HepG2 (cell line): ENCODE measurements around the gene USP10. TPM values are rescaled to one million over a fixed set of nuclear protein-coding genes. Genes with fewer than 3 reads are reported as not detected.
A peak's percentile ranks its signal among the peaks of the same experiment; 100 is the strongest.

Experiments used
- FOXA3 ChIP-seq: IDR thresholded peaks from 2 replicates; pipeline ENCODE4 v1.6.1; 2016; ENCODE audit warnings: missing genetic modification reagents, missing compliant biosample characterization
- FOXP1 ChIP-seq, 2 experiments: fragments of 450-650 bp in 1 of 2; IDR thresholded peaks; 2 replicates each; pipeline ENCODE4 v1.6.1; 2017 to 2018; ENCODE audit warnings: antibody characterized with exemption in 1 of 2
- GABPB1 ChIP-seq: IDR thresholded peaks from 2 replicates; pipeline ENCODE4 v1.6.1; 2016; ENCODE audit warnings: mild to moderate bottlenecking, missing genetic modification reagents, moderate library complexity, missing compliant biosample characterization
- HOXD1 ChIP-seq: sonication (generic); formaldehyde crosslinking; IDR thresholded peaks from 2 replicates; pipeline ENCODE4 v1.5.0; 2020; ENCODE audit warnings: missing genetic modification reagents
- MEIS1 ChIP-seq: sonication (generic); formaldehyde crosslinking; IDR thresholded peaks from 2 replicates; pipeline ENCODE4 v1.9.0; 2021; ENCODE audit warnings: mild to moderate bottlenecking, missing genetic modification reagents, moderate library complexity, borderline replicate concordance
- NFE2 ChIP-seq: sonication (generic); formaldehyde crosslinking; IDR thresholded peaks from 2 replicates; pipeline ENCODE4 v1.4.0; 2020; ENCODE audit warnings: missing genetic modification reagents
- SKIL ChIP-seq: sonication (generic); formaldehyde crosslinking; IDR thresholded peaks from 2 replicates; pipeline ENCODE4 v1.8.0; 2022; ENCODE audit warnings: missing genetic modification reagents, mild to moderate bottlenecking, moderate library complexity, borderline replicate concordance
- TFDP1 ChIP-seq: IDR thresholded peaks from 2 replicates; pipeline ENCODE4 v1.6.1; 2016; ENCODE audit warnings: missing compliant biosample characterization, missing genetic modification reagents, borderline replicate concordance
- ZNF142 ChIP-seq: sonication (generic); formaldehyde crosslinking; IDR thresholded peaks from 2 replicates; pipeline ENCODE4 v1.4.0; 2020; ENCODE audit warnings: missing genetic modification reagents
- ZNF350 ChIP-seq: sonication (generic); formaldehyde crosslinking; IDR thresholded peaks from 2 replicates; pipeline ENCODE4 v1.4.0; 2020; ENCODE audit warnings: mild to moderate bottlenecking, low read depth, missing genetic modification reagents, borderline replicate concordance
- polyA plus RNA-seq, 8 experiments: library from polyadenylated mRNA; depleted of rRNA in 3 of 8; stranded (reverse) in 7 of 8; unstranded in 1 of 8; fragments of >200 nt; fragmentation: Illumina TruSeq in 4 of 8; extraction: Trizol in 4 of 8; gene quantifications; 2 replicates each; pipeline versions ENCODE4 v1.2.1 to v1.2.3, GENCODE V29; 2011 to 2016; ENCODE audit warnings: low read depth in 4 of 8, missing spikeins in 1 of 8, mixed read lengths in 1 of 8; ENCODE audit not compliant: insufficient read depth in 1 of 8
- total RNA-seq, 5 experiments: library from RNA; depleted of rRNA; stranded (reverse); fragments of >200 nt; fragmentation: Illumina TruSeq; extraction: Trizol; gene quantifications; 2 replicates each; pipeline ENCODE4 v1.2.3, GENCODE V29; 2016; ENCODE audit warnings: low read depth in 1 of 5
- TF ChIP-seq, protein P1 (sequence below): sonication (generic); formaldehyde crosslinking; IDR thresholded peaks from 2 replicates; pipeline ENCODE4 v1.4.0; 2020; ENCODE audit warnings: missing genetic modification reagents
- TF ChIP-seq, protein P2 (sequence below): sonication (generic); formaldehyde crosslinking; IDR thresholded peaks from 2 replicates; pipeline ENCODE4 v1.5.1; 2020; ENCODE audit warnings: missing genetic modification reagents, mild to moderate bottlenecking, borderline replicate concordance
- TF ChIP-seq, protein P3 (sequence below): sonication (generic); formaldehyde crosslinking; IDR thresholded peaks from 2 replicates; pipeline ENCODE4 v1.4.0; 2020; ENCODE audit warnings: mild to moderate bottlenecking, low read depth, missing genetic modification reagents

The USP10 gene
- total and polyA plus RNA-seq, 2 of the 13 experiments (the other 11 are each of a cell fraction or from before 2014, with no cell fraction given) = 79.1 to 122 TPM

DNA sequence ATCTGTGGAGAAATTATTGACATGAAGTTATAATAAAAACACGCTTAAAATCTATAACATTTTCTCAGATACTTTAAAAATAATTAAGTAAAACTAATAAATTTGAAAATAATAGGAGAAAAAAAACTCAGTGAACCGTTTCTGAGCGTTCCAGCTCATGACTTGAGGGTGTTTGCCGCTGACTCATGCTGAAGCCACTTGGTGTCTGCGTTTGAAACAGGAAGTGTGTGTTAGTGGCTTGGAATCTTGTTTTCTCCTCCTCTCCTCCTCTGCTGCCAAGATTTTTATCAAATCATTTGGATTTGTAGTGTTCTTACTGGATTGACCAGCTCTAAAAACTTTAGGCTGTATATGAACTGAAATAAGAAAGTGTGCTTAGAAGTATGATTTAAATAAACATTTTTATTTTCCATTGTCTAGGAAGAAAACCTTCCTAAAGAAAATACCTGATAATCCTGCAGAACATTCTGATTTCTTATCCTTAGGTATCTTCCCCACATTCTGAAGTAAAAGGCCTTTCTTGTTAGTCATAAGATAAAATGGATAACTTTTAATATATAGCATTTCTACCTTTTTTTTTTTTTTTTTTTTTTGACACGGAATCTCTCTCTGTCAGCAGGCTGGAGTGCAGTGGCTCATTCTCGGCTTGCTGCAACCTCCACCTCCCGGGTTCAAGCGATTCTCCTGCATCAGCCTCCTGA is 30.8 kb downstream of the USP10 start (continued):
- TF ChIP-seq, protein P1, sequence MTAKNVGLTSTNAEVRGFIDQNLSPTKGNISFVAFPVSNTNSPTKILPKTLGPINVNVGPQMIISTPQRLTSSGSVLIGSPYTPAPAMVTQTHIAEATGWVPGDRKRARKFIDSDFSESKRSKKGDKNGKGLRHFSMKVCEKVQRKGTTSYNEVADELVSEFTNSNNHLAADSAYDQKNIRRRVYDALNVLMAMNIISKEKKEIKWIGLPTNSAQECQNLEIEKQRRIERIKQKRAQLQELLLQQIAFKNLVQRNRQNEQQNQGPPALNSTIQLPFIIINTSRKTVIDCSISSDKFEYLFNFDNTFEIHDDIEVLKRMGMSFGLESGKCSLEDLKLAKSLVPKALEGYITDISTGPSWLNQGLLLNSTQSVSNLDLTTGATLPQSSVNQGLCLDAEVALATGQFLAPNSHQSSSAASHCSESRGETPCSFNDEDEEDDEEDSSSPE (CRISPR knock-in tag) = no peak
- TF ChIP-seq FOXA3 = peak; percentile 17; the same call in 1 of the 2 replicates
- no peak for TF ChIP-seq TFDP1 (CRISPR knock-in tag)
- no peak for TF ChIP-seq SKIL (CRISPR knock-in tag)
- TF ChIP-seq MEIS1 (CRISPR knock-in tag) = no peak
- no peak for TF ChIP-seq FOXP1 (IDR thresholded peaks at IDR 0.05)
- no peak for TF ChIP-seq FOXP1 (CRISPR knock-in tag; IDR thresholded peaks at IDR 0.05)
- TF ChIP-seq NFE2 (CRISPR knock-in tag) = peak; percentile 56; the same call in 1 of the 2 replicates
- no peak for TF ChIP-seq HOXD1 (CRISPR knock-in tag)
- TF ChIP-seq, protein P2, sequence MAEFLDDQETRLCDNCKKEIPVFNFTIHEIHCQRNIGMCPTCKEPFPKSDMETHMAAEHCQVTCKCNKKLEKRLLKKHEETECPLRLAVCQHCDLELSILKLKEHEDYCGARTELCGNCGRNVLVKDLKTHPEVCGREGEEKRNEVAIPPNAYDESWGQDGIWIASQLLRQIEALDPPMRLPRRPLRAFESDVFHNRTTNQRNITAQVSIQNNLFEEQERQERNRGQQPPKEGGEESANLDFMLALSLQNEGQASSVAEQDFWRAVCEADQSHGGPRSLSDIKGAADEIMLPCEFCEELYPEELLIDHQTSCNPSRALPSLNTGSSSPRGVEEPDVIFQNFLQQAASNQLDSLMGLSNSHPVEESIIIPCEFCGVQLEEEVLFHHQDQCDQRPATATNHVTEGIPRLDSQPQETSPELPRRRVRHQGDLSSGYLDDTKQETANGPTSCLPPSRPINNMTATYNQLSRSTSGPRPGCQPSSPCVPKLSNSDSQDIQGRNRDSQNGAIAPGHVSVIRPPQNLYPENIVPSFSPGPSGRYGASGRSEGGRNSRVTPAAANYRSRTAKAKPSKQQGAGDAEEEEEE = no peak
- TF ChIP-seq ZNF350 (CRISPR knock-in tag) = no peak
- TF ChIP-seq, protein P3, sequence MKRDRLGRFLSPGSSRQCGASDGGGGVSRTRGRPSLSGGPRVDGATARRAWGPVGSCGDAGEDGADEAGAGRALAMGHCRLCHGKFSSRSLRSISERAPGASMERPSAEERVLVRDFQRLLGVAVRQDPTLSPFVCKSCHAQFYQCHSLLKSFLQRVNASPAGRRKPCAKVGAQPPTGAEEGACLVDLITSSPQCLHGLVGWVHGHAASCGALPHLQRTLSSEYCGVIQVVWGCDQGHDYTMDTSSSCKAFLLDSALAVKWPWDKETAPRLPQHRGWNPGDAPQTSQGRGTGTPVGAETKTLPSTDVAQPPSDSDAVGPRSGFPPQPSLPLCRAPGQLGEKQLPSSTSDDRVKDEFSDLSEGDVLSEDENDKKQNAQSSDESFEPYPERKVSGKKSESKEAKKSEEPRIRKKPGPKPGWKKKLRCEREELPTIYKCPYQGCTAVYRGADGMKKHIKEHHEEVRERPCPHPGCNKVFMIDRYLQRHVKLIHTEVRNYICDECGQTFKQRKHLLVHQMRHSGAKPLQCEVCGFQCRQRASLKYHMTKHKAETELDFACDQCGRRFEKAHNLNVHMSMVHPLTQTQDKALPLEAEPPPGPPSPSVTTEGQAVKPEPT (CRISPR knock-in tag) = no peak
- peak; percentile 15; the same call in 1 of the 2 replicates for TF ChIP-seq GABPB1 (CRISPR knock-in tag)
- no peak for TF ChIP-seq ZNF142 (CRISPR knock-in tag)
